ENCODE results near the gene CRTAP.

The CRTAP gene

DNA sequence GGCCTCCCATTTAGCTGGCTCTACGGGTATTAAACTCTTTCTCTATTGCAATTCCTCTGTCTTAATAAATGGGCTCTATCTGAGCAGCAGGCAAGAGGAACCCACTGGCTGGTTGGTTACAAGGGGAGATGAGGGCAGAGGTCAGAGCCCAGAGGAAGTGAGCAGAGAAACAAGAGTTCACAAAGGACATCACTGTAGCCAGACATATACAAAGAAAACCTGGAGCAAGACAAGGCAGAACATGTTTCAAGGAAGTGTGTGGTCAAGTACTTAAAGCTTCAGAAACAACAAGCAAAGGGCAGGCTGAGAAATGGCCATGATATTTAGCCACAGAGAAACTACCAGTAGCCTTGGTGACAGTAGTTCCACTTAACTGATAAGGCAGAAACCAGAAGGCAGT lies 80.5 kb downstream of the CRTAP start:
- DNase-seq (ENCODE audit: insufficient read length, low spot score) (no peak), FAIRE-seq (no peak)
- TF ChIP-seq POLR2A (IDR thresholded peaks at IDR 0.05; ENCODE audit: low read depth, low read length): no peak

- no peak for FAIRE-seq
- DNase-seq (ENCODE audit: insufficient read length, low spot score): no peak
- TF ChIP-seq POLR2A (IDR thresholded peaks at IDR 0.05; ENCODE audit: low read depth, low read length): no peak
Observed at GRCh38 chr3:33196538-33196937, 82.7 kb downstream of the CRTAP start.

Measured in H54 (cell line).